Measurements from ENCODE around the gene SIK2. TPM values are rescaled to one million over a fixed set of nuclear protein-coding genes. Genes with fewer than 3 reads are reported as not detected.
"Not testable (repeated sequence)": the region's sequence is repeated elsewhere in the genome, so short reads cannot be mapped to it uniquely, and the experiment has no call there.

Gene SIK2
- total RNA-seq, 1 donor from 2014 or later = 16.3 TPM

- no peak overlapping the region for H3K27ac Mint-ChIP-seq (ENCODE audit: unreplicated experiment)
- peaks cover 7% of the 10 kb centered on the region for H3K4me1 Mint-ChIP-seq (ENCODE audit: unreplicated experiment)
- no peaks in the 10 kb centered on the region for H3K9me3 Mint-ChIP-seq (ENCODE audit: unreplicated experiment)
- H3K4me3 Mint-ChIP-seq (ENCODE audit: unreplicated experiment) = no peak overlapping the region
- no peak for DNase-seq (ENCODE audit: low spot score)
- TF ChIP-seq CTCF (IDR thresholded peaks at IDR 0.05; ENCODE audit: unreplicated experiment) = no peak
- H3K36me3 Mint-ChIP-seq (ENCODE audit: low read depth, unreplicated experiment) = peaks cover 12% of the 10 kb centered on the region
- H3K27me3 Mint-ChIP-seq (ENCODE audit: unreplicated experiment) = no peaks in the 10 kb centered on the region
Measured at GRCh38 chr11:111707691-111708067, 105.4 kb downstream of the SIK2 start.

DNA sequence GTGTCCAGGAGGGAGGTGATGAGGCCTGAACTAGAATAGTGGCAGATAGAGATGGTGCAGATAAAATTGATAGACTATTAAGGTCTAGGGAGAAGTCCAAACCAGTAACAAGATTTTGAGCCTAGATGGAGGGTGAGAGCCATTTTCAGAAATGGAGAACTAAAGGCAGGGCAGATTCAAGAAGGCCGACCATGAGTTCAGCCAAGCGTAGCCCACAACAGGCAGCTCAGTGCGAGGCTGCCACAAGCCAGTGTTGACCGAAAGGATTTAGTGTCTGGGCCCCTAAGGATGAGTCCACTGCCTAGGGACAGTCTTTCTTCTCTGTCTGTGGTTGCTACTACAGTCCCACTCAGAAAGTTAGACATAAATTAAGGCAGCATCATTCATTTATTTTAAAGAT, 112.3 kb downstream of the SIK2 start:
- Mint-ChIP-seq H3K9me3 (ENCODE audit: unreplicated experiment) (no peaks in the 10 kb centered on the region), H3K27ac (ENCODE audit: unreplicated experiment) (no peak overlapping the region), H3K27me3 (ENCODE audit: unreplicated experiment) (no peaks in the 10 kb centered on the region), H3K4me1 (ENCODE audit: unreplicated experiment) (peaks cover 11% of the 10 kb centered on the region), H3K4me3 (ENCODE audit: unreplicated experiment) (no peak overlapping the region), H3K36me3 (ENCODE audit: low read depth, unreplicated experiment) (peaks cover 12% of the 10 kb centered on the region)
- no peak for TF ChIP-seq CTCF (IDR thresholded peaks at IDR 0.05; ENCODE audit: unreplicated experiment)
- no peak for DNase-seq (ENCODE audit: low spot score)

- DNase-seq (ENCODE audit: low spot score) = no peak
- Mint-ChIP-seq H3K36me3 (ENCODE audit: low read depth, unreplicated experiment) (peaks cover 15% of the 10 kb centered on the region), H3K4me1 (ENCODE audit: unreplicated experiment) (peaks cover 11% of the 10 kb centered on the region), H3K27ac (ENCODE audit: unreplicated experiment) (no peak overlapping the region), H3K9me3 (ENCODE audit: unreplicated experiment) (no peaks in the 10 kb centered on the region), H3K4me3 (ENCODE audit: unreplicated experiment) (no peak overlapping the region), H3K27me3 (ENCODE audit: unreplicated experiment) (no peaks in the 10 kb centered on the region)
- TF ChIP-seq CTCF (IDR thresholded peaks at IDR 0.05; ENCODE audit: unreplicated experiment) = no peak
Measured at GRCh38 chr11:111715142-111715816, 113.0 kb downstream of the SIK2 start.

DNA sequence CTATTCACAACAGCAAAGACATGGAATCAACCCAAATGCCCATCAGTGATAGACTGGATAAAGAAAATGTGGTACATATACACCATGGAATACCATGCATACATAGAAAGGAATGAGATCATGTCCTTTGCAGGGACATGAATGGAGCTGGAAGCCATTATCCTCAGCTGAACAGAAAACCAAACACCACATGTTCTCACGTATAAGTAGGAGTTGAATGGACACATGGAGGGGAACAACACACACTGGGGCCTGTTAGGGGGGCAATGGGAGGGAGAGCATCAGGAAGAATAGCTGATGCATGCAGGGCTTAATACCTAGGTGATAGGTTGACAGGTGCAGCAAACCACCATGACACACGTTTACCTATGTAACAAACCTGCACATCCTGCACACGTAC, 115.4 kb downstream of the SIK2 start:
- Mint-ChIP-seq H3K36me3 (ENCODE audit: low read depth, unreplicated experiment) (peaks cover 27% of the 10 kb centered on the region), H3K4me1 (ENCODE audit: unreplicated experiment) (peaks cover 11% of the 10 kb centered on the region), H3K4me3 (ENCODE audit: unreplicated experiment) (peak overlapping the region; percentile 2)
- DNase-seq (ENCODE audit: low spot score); H3K27ac Mint-ChIP-seq (ENCODE audit: unreplicated experiment); H3K9me3 Mint-ChIP-seq (ENCODE audit: unreplicated experiment); H3K27me3 Mint-ChIP-seq (ENCODE audit: unreplicated experiment): not testable (repeated sequence)

- Mint-ChIP-seq H3K4me3 (ENCODE audit: unreplicated experiment) (no peak overlapping the region), H3K36me3 (ENCODE audit: low read depth, unreplicated experiment) (peaks cover 33% of the 10 kb centered on the region), H3K27ac (ENCODE audit: unreplicated experiment) (peak overlapping the region; percentile 64), H3K9me3 (ENCODE audit: unreplicated experiment) (no peaks in the 10 kb centered on the region), H3K4me1 (ENCODE audit: unreplicated experiment) (peaks cover 17% of the 10 kb centered on the region), H3K27me3 (ENCODE audit: unreplicated experiment) (peaks cover 6% of the 10 kb centered on the region)
- no peak for DNase-seq (ENCODE audit: low spot score)
- TF ChIP-seq CTCF (IDR thresholded peaks at IDR 0.05; ENCODE audit: unreplicated experiment) = no peak
Measured at GRCh38 chr11:111718436-111718835, 116.2 kb downstream of the SIK2 start.

Data from endothelial cell (in vitro differentiated cells).